COR-L47 (cell line): ENCODE data around the gene ANXA3.
"Not testable (repeated sequence)": the region's sequence is repeated elsewhere in the genome, so short reads cannot be mapped to it uniquely, and the experiment has no call there.

Source experiments
- DNase-seq: peaks from one replicate; lab custom pipeline; 2025; lab: John Stamatoyannopoulos, UW

The ANXA3 gene

DNA sequence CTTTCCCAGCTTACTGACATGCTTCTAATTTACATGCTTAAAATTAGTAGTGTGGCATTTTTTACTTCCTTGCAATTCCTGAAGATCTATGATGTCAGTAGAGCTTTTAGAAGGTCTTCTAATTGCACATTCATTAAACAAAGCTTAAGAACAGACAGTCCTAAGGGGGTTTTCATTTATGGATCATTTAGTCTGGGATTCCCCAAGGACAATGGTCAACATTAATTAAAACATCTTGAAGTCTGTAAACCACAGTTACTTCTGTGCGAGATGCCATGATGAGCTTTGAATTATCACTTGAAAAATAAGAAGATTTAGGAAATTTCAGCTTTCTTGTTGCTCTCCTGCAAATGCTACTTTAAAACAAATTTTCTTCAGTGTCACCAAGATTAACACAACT is 20.2 kb downstream of the ANXA3 start:
- DNase-seq: no peak

DNA sequence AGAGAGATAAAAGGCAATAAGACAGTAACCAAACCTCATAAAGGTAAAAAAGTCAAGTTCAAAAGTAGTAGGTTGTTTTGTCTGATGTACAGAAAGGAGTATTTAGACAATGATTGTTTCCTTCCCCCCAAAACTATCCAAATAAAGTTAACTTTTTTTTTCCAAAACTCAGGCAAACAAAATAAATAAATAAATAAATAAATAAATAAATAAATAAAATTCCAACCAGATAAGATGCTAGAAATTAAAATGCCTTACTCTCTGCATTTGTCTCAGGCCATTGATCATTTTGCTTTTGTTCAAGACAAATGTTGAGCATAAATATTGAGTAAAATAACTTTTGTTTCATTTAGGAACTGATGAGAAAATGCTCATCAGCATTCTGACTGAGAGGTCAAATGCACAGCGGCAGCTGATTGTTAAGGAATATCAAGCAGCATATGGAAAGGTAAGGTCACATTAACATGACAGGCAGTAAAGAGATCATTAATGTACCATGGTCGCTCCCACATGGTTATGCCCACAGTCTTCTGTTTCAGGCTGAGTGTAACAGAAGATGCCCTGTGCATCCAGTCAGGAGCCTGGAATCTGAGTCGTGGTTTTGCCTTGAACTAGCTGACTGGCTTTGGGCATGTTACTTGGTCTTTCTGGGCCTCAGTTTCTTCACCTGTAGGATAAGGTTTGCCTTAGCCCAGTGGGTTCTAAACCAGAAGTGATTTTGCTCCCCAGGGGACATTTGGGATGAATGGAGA is 27.3 kb downstream of the ANXA3 start:
- no peak for DNase-seq

- DNase-seq: no peak
These were observed 30.0 kb downstream of the ANXA3 start for GRCh38 chr4:78581618-78582017.

GRCh38 chr4:78584863-78585547 is 33.4 kb downstream of the ANXA3 start:
- DNase-seq: no peak

- DNase-seq: no peak
These were observed 34.1 kb downstream of the ANXA3 start for GRCh38 chr4:78585633-78586032.

GRCh38 chr4:78588894-78589545 is 37.5 kb downstream of the ANXA3 start:
- DNase-seq: no peak

GRCh38 chr4:78591404-78591803 is 39.8 kb downstream of the ANXA3 start:
- no peak for DNase-seq

- no peak for DNase-seq
These were observed 40.7 kb downstream of the ANXA3 start for GRCh38 chr4:78592088-78592783.

DNA sequence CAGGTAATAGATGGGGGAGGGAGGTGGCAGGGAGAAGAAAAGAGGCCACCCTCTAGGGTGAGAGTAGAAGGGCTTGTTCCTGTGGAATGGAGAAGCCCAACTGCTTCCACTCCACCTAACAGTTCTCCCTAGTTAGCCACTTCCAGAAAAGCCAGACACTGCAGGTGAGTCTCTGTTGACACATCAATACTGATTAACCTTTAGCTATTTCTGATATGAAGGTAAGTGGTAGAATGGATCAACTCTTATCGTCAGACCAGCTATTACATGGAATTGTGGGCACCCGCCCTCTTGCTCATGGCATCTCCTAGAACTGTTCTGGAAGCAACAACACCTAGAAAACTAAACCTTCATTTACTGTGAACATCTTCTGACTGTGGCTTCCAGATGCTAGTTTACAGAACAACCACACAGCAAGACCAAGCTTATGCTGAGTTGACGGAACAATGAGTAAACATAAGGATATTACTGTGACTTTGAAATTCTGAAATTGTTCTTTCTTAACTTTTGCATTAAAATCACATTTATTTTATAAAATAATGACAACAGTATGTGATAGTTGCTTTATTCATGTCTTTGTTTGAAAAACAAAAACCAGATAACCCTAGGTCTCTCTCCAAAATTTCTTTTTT is 44.7 kb downstream of the ANXA3 start:
- no peak for DNase-seq

DNA sequence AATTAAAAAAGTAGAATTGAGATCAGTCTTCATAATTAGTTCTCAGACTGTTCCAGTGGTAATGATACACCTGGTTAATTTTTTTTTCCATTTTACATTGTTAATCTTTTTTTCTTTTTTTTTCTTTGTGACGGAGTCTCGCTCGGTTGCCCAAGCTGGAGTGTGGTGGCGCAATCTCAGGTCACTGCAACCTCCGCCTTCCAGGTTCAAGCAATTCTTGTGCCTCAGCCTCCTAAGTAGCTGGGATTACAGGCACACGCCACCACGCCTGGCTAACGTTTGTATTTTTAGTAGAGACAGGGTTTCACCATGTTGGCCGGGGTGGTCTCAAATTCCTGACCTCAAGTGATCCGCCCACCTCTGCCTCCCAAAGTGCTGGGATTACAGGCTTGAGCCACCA is 46.9 kb downstream of the ANXA3 start:
- not testable (repeated sequence) for DNase-seq

DNA sequence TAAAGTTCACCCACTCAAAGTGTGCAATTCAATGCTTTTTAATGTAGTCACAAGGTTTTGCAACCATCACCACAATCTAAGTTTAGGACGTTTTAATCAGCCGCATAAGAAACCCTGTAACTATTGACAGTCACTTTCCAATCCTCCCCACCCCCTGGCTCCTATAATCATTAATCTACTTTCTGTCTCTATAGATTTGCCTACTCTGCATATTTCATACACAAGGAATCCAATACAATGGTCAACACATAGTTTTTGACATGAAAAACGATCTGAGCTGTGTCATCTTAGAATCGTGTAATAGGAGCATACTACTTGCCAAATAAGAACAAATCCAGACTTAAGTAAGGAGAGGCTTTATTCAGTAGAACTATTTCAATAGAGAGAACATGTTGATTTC is 47.6 kb downstream of the ANXA3 start:
- DNase-seq: no peak

GRCh38 chr4:78599931-78600375 is 48.4 kb downstream of the ANXA3 start:
- DNase-seq: no peak

DNA sequence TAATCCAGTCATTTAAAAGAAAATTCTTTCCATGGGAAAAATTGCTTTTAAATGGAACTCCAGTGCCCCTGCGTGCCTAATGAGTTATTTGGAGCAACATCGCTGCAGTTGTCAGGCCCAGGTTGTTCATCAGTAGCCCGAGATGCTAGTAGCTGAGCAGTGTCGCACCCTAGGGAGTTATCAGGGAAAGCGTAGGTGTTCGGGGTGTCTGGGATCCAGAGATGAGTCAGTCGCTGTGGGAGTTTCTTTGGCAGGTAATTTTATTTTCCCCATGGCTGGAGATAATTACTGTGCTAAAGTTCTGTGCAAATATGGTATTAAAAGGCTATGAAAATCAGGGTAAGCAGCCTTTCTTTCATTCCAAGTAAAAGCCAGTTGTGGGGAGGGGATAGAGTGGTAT is 49.4 kb downstream of the ANXA3 start:
- DNase-seq: peak; percentile 84

GRCh38 chr4:78602334-78602733 is 50.8 kb downstream of the ANXA3 start:
- DNase-seq: no peak

DNA sequence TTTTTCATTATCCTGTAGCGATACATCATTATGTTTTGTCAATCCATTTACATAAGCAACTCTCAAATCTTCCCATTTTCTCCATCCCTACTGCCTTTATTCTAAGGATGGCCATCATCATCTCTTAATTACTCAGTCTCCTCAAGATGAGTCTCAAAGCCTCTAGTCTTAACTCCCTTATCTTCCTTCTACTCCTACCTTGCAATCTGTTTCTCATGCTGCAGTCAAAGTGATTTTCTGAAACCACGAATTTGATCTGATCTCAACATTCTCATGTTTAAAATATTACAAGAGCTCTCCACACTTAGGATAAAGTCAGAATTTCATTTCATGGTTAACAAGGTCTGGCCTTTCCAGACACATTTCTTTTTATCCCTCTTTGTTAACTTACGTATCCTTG is 51.8 kb downstream of the ANXA3 start:
- DNase-seq: no peak

- no peak for DNase-seq
These were observed 53.4 kb downstream of the ANXA3 start for GRCh38 chr4:78604988-78605387.

DNA sequence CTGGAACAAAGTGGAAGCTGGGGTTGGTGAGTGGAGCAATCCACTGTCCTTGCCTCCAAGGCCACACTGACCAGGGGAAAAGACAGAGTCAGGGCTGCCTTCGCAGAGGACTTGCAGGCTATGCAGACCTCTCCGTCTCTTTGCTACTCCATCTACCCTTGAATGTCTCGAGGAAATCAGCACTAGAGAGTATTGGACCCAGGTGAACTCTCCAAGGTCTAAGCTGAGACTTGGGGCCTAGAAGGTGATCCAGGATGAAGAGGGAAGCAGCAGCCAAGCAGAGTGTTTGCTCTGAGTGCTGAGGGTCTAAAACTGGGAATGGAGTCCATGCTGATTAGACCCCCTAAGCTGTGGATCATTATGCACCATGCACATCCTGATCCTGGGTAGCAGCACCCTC is 54.5 kb downstream of the ANXA3 start:
- no peak for DNase-seq

DNA sequence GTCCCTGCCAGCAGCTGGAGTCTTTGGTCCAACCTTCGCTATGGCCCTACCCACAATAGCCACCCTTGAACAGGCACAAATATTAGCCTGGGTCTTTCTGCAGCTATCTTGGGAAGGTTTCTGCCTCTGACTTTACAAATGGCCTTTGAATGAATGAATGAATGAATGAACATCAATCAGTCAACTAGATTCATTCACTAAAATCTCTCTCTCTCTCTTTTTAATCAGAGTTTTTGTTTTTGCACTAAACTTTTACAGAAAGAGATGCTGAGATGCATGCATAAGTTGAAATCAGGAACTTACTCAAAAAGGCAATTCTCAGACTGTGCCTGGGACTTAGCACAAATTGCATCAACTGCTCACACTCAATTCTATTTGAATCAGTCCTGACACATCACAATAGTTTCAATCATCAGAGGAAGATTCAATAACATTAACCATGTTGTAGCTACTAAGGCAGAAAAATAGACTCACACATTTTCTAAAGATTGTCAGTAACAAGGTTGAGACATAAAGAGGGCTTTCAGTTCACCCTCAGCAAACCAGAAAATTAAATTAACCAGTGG is 55.0 kb downstream of the ANXA3 start:
- DNase-seq: no peak

GRCh38 chr4:78608684-78609083 is 57.1 kb downstream of the ANXA3 start:
- no peak for DNase-seq

- no peak for DNase-seq
These were observed 58.0 kb downstream of the ANXA3 start for GRCh38 chr4:78609580-78609979.

- no peak for DNase-seq
These were observed 59.1 kb downstream of the ANXA3 start for GRCh38 chr4:78610546-78611214.
